OCI-LY3 (cell line): ENCODE data around the gene GIPC2.

Experiments
- H2AFZ ChIP-seq: fragments of 200-600, 300-600 bp; shearing (Covaris generic); 2 replicates; pipeline ENCODE4 v1.6.0; 2014; ENCODE audit warnings: antibody characterized with exemption, low read depth, low read length
- H3K27ac ChIP-seq: fragments of 200-600, 300-600 bp; sonication (generic); 2 replicates; pipeline ENCODE4 v1.5.1; 2014; ENCODE audit warnings: mild to moderate bottlenecking, low read length, moderate library complexity, mixed read lengths
- H3K27me3 ChIP-seq: fragments of 200-600, 300-600 bp; sonication (generic); 2 replicates; pipeline ENCODE4 v1.6.1; 2014; ENCODE audit warnings: low read depth, low read length, mixed read lengths
- H3K36me3 ChIP-seq: fragments of 200-600, 300-600 bp; sonication (generic); replicated peaks from 2 replicates; pipeline ENCODE3; 2014; ENCODE audit warnings: low read depth, low read length, mixed read lengths
- H3K4me1 ChIP-seq: fragments of 300-600, 200-600 bp; sonication (generic); 2 replicates; pipeline ENCODE4 v1.6.1; 2014; ENCODE audit warnings: low read length, mixed read lengths
- H3K4me2 ChIP-seq: fragments of 200-600, 300-600 bp; sonication (generic); 2 replicates; pipeline ENCODE4 v1.6.1; 2014; ENCODE audit warnings: low read length, mixed read lengths
- H3K4me3 ChIP-seq: fragments of 300-600, 200-600 bp; sonication (generic); 2 replicates; pipeline ENCODE4 v1.5.1; 2014; ENCODE audit warnings: antibody characterized with exemption, mild to moderate bottlenecking, low read length, moderate library complexity
- H3K79me2 ChIP-seq: fragments of 300-600, 200-600 bp; shearing (Covaris generic); 2 replicates; pipeline ENCODE4 v1.6.1; 2014; ENCODE audit warnings: mild to moderate bottlenecking, low read length, mixed read lengths
- H3K9ac ChIP-seq: fragments of 300-600, 200-600 bp; shearing (Covaris generic); 2 replicates; pipeline ENCODE4 v1.6.0; 2014; ENCODE audit warnings: mild to moderate bottlenecking, low read length, moderate library complexity
- H3K9me3 ChIP-seq: fragments of 200-600, 300-600 bp; shearing (Covaris generic); 2 replicates; pipeline ENCODE4 v1.6.1; 2014; ENCODE audit warnings: low read length, mixed read lengths; ENCODE audit not compliant: insufficient read depth
- H4K20me1 ChIP-seq: fragments of 200-600, 300-600 bp; sonication (generic); 2 replicates; pipeline ENCODE4 v1.6.1; 2016; ENCODE audit warnings: low read length, mixed read lengths; ENCODE audit not compliant: insufficient read depth
- EZH2phosphoT487 ChIP-seq: fragments of 200-600 bp; shearing (Covaris generic); IDR thresholded peaks from 2 replicates; pipeline ENCODE4 v1.6.1; 2018; ENCODE audit warnings: antibody characterized with exemption, mixed run types, low read depth
- TF ChIP-seq, protein P1 (sequence below): fragments of 200-600, 300-600 bp; sonication (generic); IDR thresholded peaks from 2 replicates; pipeline ENCODE4 v1.5.1; 2014; ENCODE audit warnings: antibody characterized with exemption, low read length, low read depth

GIPC2 gene

GRCh38 chr1:78070210-78070609, 24.4 kb downstream of the GIPC2 start:
- Histone ChIP-seq H3K9ac (no peak overlapping the region), H4K20me1 (no peaks in the 10 kb centered on the region)

GRCh38 chr1:78070758-78071157, 25.0 kb downstream of the GIPC2 start:
- Histone ChIP-seq H3K9me3 (no peaks in the 10 kb centered on the region), H2AFZ (no peak overlapping the region), H3K27ac (no peak overlapping the region), H3K4me2 (no peak overlapping the region), H3K9ac (no peak overlapping the region), H4K20me1 (no peaks in the 10 kb centered on the region), H3K27me3 (no peaks in the 10 kb centered on the region), H3K4me3 (no peak overlapping the region), H3K79me2 (no peaks in the 10 kb centered on the region), H3K4me1 (no peaks in the 10 kb centered on the region), H3K36me3 (no peaks in the 10 kb centered on the region)
- TF ChIP-seq, protein P1, sequence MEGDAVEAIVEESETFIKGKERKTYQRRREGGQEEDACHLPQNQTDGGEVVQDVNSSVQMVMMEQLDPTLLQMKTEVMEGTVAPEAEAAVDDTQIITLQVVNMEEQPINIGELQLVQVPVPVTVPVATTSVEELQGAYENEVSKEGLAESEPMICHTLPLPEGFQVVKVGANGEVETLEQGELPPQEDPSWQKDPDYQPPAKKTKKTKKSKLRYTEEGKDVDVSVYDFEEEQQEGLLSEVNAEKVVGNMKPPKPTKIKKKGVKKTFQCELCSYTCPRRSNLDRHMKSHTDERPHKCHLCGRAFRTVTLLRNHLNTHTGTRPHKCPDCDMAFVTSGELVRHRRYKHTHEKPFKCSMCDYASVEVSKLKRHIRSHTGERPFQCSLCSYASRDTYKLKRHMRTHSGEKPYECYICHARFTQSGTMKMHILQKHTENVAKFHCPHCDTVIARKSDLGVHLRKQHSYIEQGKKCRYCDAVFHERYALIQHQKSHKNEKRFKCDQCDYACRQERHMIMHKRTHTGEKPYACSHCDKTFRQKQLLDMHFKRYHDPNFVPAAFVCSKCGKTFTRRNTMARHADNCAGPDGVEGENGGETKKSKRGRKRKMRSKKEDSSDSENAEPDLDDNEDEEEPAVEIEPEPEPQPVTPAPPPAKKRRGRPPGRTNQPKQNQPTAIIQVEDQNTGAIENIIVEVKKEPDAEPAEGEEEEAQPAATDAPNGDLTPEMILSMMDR, result no peak
- TF ChIP-seq EZH2phosphoT487, result no peak

More at GRCh38 chr1:78070210-78070609, 24.4 kb downstream of the GIPC2 start:
- Histone ChIP-seq H3K4me3 (no peak overlapping the region), H3K36me3 (no peaks in the 10 kb centered on the region), H3K9me3 (no peaks in the 10 kb centered on the region), H3K27me3 (no peaks in the 10 kb centered on the region), H3K4me2 (no peak overlapping the region), H3K4me1 (no peaks in the 10 kb centered on the region), H3K79me2 (no peaks in the 10 kb centered on the region), H2AFZ (no peak overlapping the region), H3K27ac (no peak overlapping the region)
- TF ChIP-seq, protein P1, result no peak
- TF ChIP-seq EZH2phosphoT487, result no peak

DNA sequence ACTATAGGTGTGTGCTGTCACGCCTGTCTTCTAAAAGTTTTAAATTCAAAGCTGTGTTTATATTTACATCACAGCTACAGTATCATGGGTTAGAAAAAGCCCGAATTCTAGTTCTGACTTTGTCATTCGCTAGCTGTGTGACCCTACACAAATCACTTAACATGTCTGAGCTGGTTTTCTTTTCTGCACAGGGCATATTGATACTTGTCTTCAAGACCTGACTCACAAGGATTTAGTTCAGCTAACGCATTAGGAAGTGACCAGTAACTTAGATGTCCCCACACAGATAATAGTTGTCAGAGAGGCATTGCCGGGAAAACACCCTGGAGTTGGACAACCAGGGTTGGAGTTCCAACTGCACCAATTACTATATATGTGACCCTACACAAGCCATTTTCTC, 25.9 kb downstream of the GIPC2 start:
- Histone ChIP-seq H3K4me1 (no peaks in the 10 kb centered on the region), H4K20me1 (no peaks in the 10 kb centered on the region), H2AFZ (no peak overlapping the region)

GRCh38 chr1:78072216-78072615, 26.4 kb downstream of the GIPC2 start:
- Histone ChIP-seq H3K79me2 (no peaks in the 10 kb centered on the region), H3K4me2 (no peak overlapping the region), H3K9me3 (no peaks in the 10 kb centered on the region), H2AFZ (no peak overlapping the region), H3K4me1 (no peaks in the 10 kb centered on the region), H3K27me3 (no peaks in the 10 kb centered on the region), H4K20me1 (no peaks in the 10 kb centered on the region), H3K4me3 (no peak overlapping the region), H3K27ac (no peak overlapping the region), H3K36me3 (no peaks in the 10 kb centered on the region), H3K9ac (no peak overlapping the region)
- no peak for TF ChIP-seq EZH2phosphoT487
- TF ChIP-seq, protein P1, result no peak

More for the DNA sequence above, 25.9 kb downstream of the GIPC2 start:
- H3K4me2 ChIP-seq, result no peak overlapping the region
- no peaks in the 10 kb centered on the region for H3K79me2 ChIP-seq
- H3K4me3 ChIP-seq, result no peak overlapping the region
- H3K36me3 ChIP-seq, result no peaks in the 10 kb centered on the region
- TF ChIP-seq, protein P1, result no peak
- no peak for TF ChIP-seq EZH2phosphoT487
- H3K9ac ChIP-seq, result no peak overlapping the region
- no peaks in the 10 kb centered on the region for H3K9me3 ChIP-seq
- H3K27me3 ChIP-seq, result no peaks in the 10 kb centered on the region
- H3K27ac ChIP-seq, result no peak overlapping the region
